ENCODE measurements around the gene VAMP4. TPM values are rescaled to one million over a fixed set of nuclear protein-coding genes. Genes with fewer than 3 reads are reported as not detected.

The VAMP4 gene
- total RNA-seq, 1 experiment from 2014 or later = 9.3 TPM

- Histone ChIP-seq H3K9me3 (ENCODE audit: control insufficient read depth, insufficient read depth, low read depth, low read length) (no peaks in the 10 kb centered on the region), H3K4me1 (ENCODE audit: control insufficient read depth, insufficient read depth, low read length) (no peaks in the 10 kb centered on the region), H3K36me3 (ENCODE audit: control insufficient read depth, insufficient read depth, low read length) (no peaks in the 10 kb centered on the region), H3K27me3 (ENCODE audit: control insufficient read depth, insufficient read depth, low read length) (no peaks in the 10 kb centered on the region), H3K27ac (ENCODE audit: low read length) (no peak overlapping the region), H3K4me3 (ENCODE audit: low read depth in 2 of 2, low read length in 2 of 2) (no peak overlapping the region)
- intact Hi-C loops (cut with micrococcal nuclease; ENCODE audit: unreplicated experiment) (no loop called here), in situ Hi-C loops (cut with HindIII; ENCODE audit: low pct_unique_long_range_greater_than_20kb, low sequenced_read_pairs) (no loop called here)
- CTCF ChIA-PET = no interaction called here
- no peak for ATAC-seq
- no TSS peak for BruUV-seq (replicated peaks)
- POLR2A ChIA-PET = no interaction called here
- no peak for DNase-seq (ENCODE audit: low read depth, low spot score)
- TF ChIP-seq SIN3A (IDR thresholded peaks at IDR 0.05; ENCODE audit: borderline replicate concordance, insufficient read depth, low read depth, low read length) = no peak
- TF ChIP-seq REST (IDR thresholded peaks at IDR 0.05; ENCODE audit: insufficient read depth in 1 of 2, low read depth in 2 of 2, low read length in 1 of 2) = no peak
- TF ChIP-seq CTCF (IDR thresholded peaks at IDR 0.05) = no peak
- no peak for TF ChIP-seq TCF7L2 (IDR thresholded peaks at IDR 0.05; ENCODE audit: low read depth, low read length)
- no peak for TF ChIP-seq POLR2AphosphoS5 (IDR thresholded peaks at IDR 0.05; ENCODE audit: low read depth, low read length)
Measured at GRCh38 chr1:171683870-171684269, 58.0 kb downstream of the VAMP4 start.

- H3K4me3 ChIP-seq (ENCODE audit: low read depth in 2 of 2, low read length in 2 of 2) = no peak overlapping the region
- no peaks in the 10 kb centered on the region for H3K9me3 ChIP-seq (ENCODE audit: control insufficient read depth, insufficient read depth, low read depth, low read length)
- peaks cover under 1% of the 10 kb centered on the region; the same call in 1 of the 2 replicates for H3K27me3 ChIP-seq (ENCODE audit: control insufficient read depth, insufficient read depth, low read length)
- intact Hi-C loops (cut with micrococcal nuclease; ENCODE audit: unreplicated experiment) (no loop called here), in situ Hi-C loops (cut with HindIII; ENCODE audit: low pct_unique_long_range_greater_than_20kb, low sequenced_read_pairs) (no loop called here)
- no peak for TF ChIP-seq SIN3A (IDR thresholded peaks at IDR 0.05; ENCODE audit: borderline replicate concordance, insufficient read depth, low read depth, low read length)
- no peak for TF ChIP-seq POLR2AphosphoS5 (IDR thresholded peaks at IDR 0.05; ENCODE audit: low read depth, low read length)
- no peak for TF ChIP-seq REST (IDR thresholded peaks at IDR 0.05; ENCODE audit: insufficient read depth in 1 of 2, low read depth in 2 of 2, low read length in 1 of 2)
- TF ChIP-seq CTCF (IDR thresholded peaks at IDR 0.05) = no peak
- no peak for TF ChIP-seq TCF7L2 (IDR thresholded peaks at IDR 0.05; ENCODE audit: low read depth, low read length)
- no peak for DNase-seq (ENCODE audit: low read depth, low spot score)
- H3K36me3 ChIP-seq (ENCODE audit: control insufficient read depth, insufficient read depth, low read length) = no peaks in the 10 kb centered on the region
- ChIA-PET CTCF (no interaction called here), POLR2A (no interaction called here)
- H3K4me1 ChIP-seq (ENCODE audit: control insufficient read depth, insufficient read depth, low read length) = no peaks in the 10 kb centered on the region
- ATAC-seq = no peak
- no TSS peak for BruUV-seq (replicated peaks)
- no peak overlapping the region for H3K27ac ChIP-seq (ENCODE audit: low read length)
Measured at GRCh38 chr1:171680339-171680738, 61.5 kb downstream of the VAMP4 start.
